GM04503 (cell line): ENCODE results near the gene TTLL7.

ENCODE experiments used
- DNase-seq: peaks from one replicate; pipeline ENCODE4 v3.0.0-alpha.2; 2012; ENCODE audit warnings: low read depth

The TTLL7 gene

GRCh38 chr1:83816836-83817235 lies 182.1 kb downstream of the TTLL7 start:
- no peak for DNase-seq

GRCh38 chr1:83815330-83815729 lies 183.6 kb downstream of the TTLL7 start:
- peak; percentile 83 for DNase-seq
